Mesendoderm (in vitro differentiated cells): ENCODE data around the gene AIG1.

Experiments
- DNase-seq: peaks from one replicate; pipeline ENCODE4 v3.0.0; 2013
- H2AK5ac ChIP-seq: 2 replicates; pipeline ENCODE4 v1.6.1; 2013; ENCODE audit warnings: low read length, inconsistent platforms
- H2BK120ac ChIP-seq: 2 replicates; pipeline ENCODE4 v1.6.1; 2013; ENCODE audit warnings: low read depth, mild to moderate bottlenecking, low read length, moderate library complexity, mixed read lengths
- H2BK15ac ChIP-seq: replicated peaks from 2 replicates; pipeline ENCODE4 v1.6.1; 2013; ENCODE audit warnings: low read depth, mild to moderate bottlenecking, moderate library complexity
- H2BK5ac ChIP-seq: 2 replicates; pipeline ENCODE4 v1.6.1; 2013; ENCODE audit warnings: low read length, inconsistent platforms
- H3K18ac ChIP-seq: 2 replicates; pipeline ENCODE4 v1.6.1; 2013; ENCODE audit warnings: mild to moderate bottlenecking, low read length, mixed read lengths
- H3K23ac ChIP-seq: one replicate; pipeline ENCODE4 v1.6.1; 2013; ENCODE audit warnings: low read length
- H3K27ac ChIP-seq: 2 replicates; pipeline ENCODE4 v1.5.1; 2013; ENCODE audit warnings: low read depth, mild to moderate bottlenecking, inconsistent platforms, low read length, moderate library complexity
- H3K27me3 ChIP-seq: 2 replicates; pipeline ENCODE4 v1.6.1; 2013; ENCODE audit warnings: low read length, control low read depth, mild to moderate bottlenecking, inconsistent platforms; ENCODE audit not compliant: insufficient read depth, poor library complexity
- H3K36me3 ChIP-seq: 2 replicates; pipeline ENCODE4 v1.6.1; 2013; ENCODE audit warnings: low read length, inconsistent platforms; ENCODE audit not compliant: control insufficient read depth, insufficient read depth
- H3K4ac ChIP-seq: one replicate; pipeline ENCODE4 v1.6.1; 2013; ENCODE audit warnings: low read depth, mild to moderate bottlenecking, low read length, moderate library complexity
- H3K4me1 ChIP-seq: 2 replicates; pipeline ENCODE4 v1.6.1; 2013; ENCODE audit warnings: low read depth, low read length, inconsistent platforms; ENCODE audit not compliant: control insufficient read depth
- H3K4me2 ChIP-seq: 2 replicates; pipeline ENCODE4 v1.6.1; 2013; ENCODE audit warnings: low read length
- H3K4me3 ChIP-seq: 2 replicates; pipeline ENCODE4 v1.5.1; 2013; ENCODE audit warnings: mild to moderate bottlenecking, low read length
- H3K56ac ChIP-seq: one replicate; pipeline ENCODE4 v1.6.1; 2013; ENCODE audit warnings: low read length
- H3K79me1 ChIP-seq: 2 replicates; pipeline ENCODE4 v1.6.1; 2013; ENCODE audit warnings: low read length, inconsistent platforms
- H3K79me2 ChIP-seq: 2 replicates; pipeline ENCODE4 v1.6.1; 2013; ENCODE audit warnings: mild to moderate bottlenecking, low read length; ENCODE audit not compliant: control insufficient read depth, insufficient read depth
- H3K9ac ChIP-seq: 2 replicates; pipeline ENCODE4 v1.6.1; 2013; ENCODE audit warnings: low read length, inconsistent platforms
- H4K5ac ChIP-seq: one replicate; pipeline ENCODE4 v1.6.1; 2013; ENCODE audit warnings: low read length
- H4K8ac ChIP-seq: one replicate; pipeline ENCODE4 v1.6.1; 2013; ENCODE audit warnings: low read depth, mild to moderate bottlenecking, control low read depth, low read length, moderate library complexity
- WGBS: extraction: QIAGEN DNeasy Blood & Tissue Kit; methylation state at CpG from one replicate; pipeline ENCODE4 v1.1.7; 2013; ENCODE audit warnings: low lambda C conversion rate, missing lambda C conversion rate; ENCODE audit not compliant: insufficient coverage; ENCODE audit errors: extremely low coverage; 5-methylcytosine and 5-hydroxymethylcytosine counted together

The AIG1 gene

GRCh38 chr6:143098054-143098671 lies 37.5 kb downstream of the AIG1 start:
- no peaks in the 10 kb centered on the region for H3K27me3 ChIP-seq
- no peak overlapping the region for H3K4me3 ChIP-seq
- no peak overlapping the region for H4K8ac ChIP-seq
- no peak overlapping the region for H2BK120ac ChIP-seq
- H3K4ac ChIP-seq = no peak overlapping the region
- no peak overlapping the region for H3K4me2 ChIP-seq
- no peaks in the 10 kb centered on the region for H3K4me1 ChIP-seq
- H3K79me2 ChIP-seq = no peaks in the 10 kb centered on the region
- H3K56ac ChIP-seq = no peak overlapping the region
- no peak for DNase-seq
- H3K23ac ChIP-seq = no peak overlapping the region
- H3K27ac ChIP-seq = no peak overlapping the region
- no peaks in the 10 kb centered on the region for H3K36me3 ChIP-seq
- no peak overlapping the region for H2AK5ac ChIP-seq
- WGBS = no CpG with 5 or more reads among the region's 2 CpGs
- H3K79me1 ChIP-seq = no peaks in the 10 kb centered on the region
- H3K18ac ChIP-seq = no peak overlapping the region
- H2BK15ac ChIP-seq = no peak overlapping the region
- no peak overlapping the region for H3K9ac ChIP-seq
- no peak overlapping the region for H4K5ac ChIP-seq
- no peak overlapping the region for H2BK5ac ChIP-seq

GRCh38 chr6:143099647-143100046 lies 39.0 kb downstream of the AIG1 start:
- no peak overlapping the region for H3K4ac ChIP-seq
- H3K9ac ChIP-seq = no peak overlapping the region
- H3K79me2 ChIP-seq = no peaks in the 10 kb centered on the region
- H3K23ac ChIP-seq = no peak overlapping the region
- H2BK15ac ChIP-seq = no peak overlapping the region
- H3K18ac ChIP-seq = no peak overlapping the region
- no peak overlapping the region for H3K27ac ChIP-seq
- no peak overlapping the region for H4K5ac ChIP-seq
- no peaks in the 10 kb centered on the region for H3K4me1 ChIP-seq
- no peak for DNase-seq
- H3K56ac ChIP-seq = no peak overlapping the region
- H2BK5ac ChIP-seq = no peak overlapping the region
- no peaks in the 10 kb centered on the region for H3K36me3 ChIP-seq
- no peak overlapping the region for H2BK120ac ChIP-seq
- no CpG with 5 or more reads among the region's 2 CpGs for WGBS
- no peak overlapping the region for H3K4me3 ChIP-seq
- no peak overlapping the region for H3K4me2 ChIP-seq
- H3K79me1 ChIP-seq = no peaks in the 10 kb centered on the region
- H2AK5ac ChIP-seq = no peak overlapping the region
- H4K8ac ChIP-seq = no peak overlapping the region
- no peaks in the 10 kb centered on the region for H3K27me3 ChIP-seq

DNA sequence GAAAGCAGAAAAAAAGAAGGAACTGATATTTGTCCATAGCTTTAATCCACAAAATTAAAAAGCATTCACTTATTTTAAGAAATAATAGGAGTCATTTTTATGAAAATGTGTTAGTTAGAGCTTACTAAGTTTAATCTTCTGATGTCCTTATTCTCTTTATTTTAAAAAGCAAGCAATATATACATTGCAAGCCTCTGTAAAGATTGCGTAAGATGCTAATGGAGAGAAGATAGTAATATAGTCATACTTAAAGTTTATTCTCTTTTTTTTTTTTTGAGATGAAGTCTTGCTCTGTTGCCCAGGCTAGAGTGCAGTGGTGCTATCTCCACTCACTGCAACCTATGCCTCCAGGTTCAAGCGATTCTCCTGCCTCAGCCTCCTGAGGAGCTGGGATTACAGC lies 39.7 kb downstream of the AIG1 start:
- no CpG with 5 or more reads among the region's 2 CpGs for WGBS
- H3K27me3 ChIP-seq = no peaks in the 10 kb centered on the region
- H3K4me3 ChIP-seq = no peak overlapping the region
- no peak overlapping the region for H3K23ac ChIP-seq
- H3K4me1 ChIP-seq = no peaks in the 10 kb centered on the region
- DNase-seq = no peak
- H2BK15ac ChIP-seq = no peak overlapping the region
- H4K8ac ChIP-seq = no peak overlapping the region
- H3K4me2 ChIP-seq = no peak overlapping the region
- H2BK120ac ChIP-seq = no peak overlapping the region
- H3K36me3 ChIP-seq = no peaks in the 10 kb centered on the region
- no peak overlapping the region for H3K18ac ChIP-seq
- no peak overlapping the region for H4K5ac ChIP-seq
- H3K79me1 ChIP-seq = no peaks in the 10 kb centered on the region
- H2AK5ac ChIP-seq = no peak overlapping the region
- no peak overlapping the region for H2BK5ac ChIP-seq
- no peak overlapping the region for H3K4ac ChIP-seq
- no peak overlapping the region for H3K9ac ChIP-seq
- H3K27ac ChIP-seq = no peak overlapping the region
- no peak overlapping the region for H3K56ac ChIP-seq
- no peaks in the 10 kb centered on the region for H3K79me2 ChIP-seq

DNA sequence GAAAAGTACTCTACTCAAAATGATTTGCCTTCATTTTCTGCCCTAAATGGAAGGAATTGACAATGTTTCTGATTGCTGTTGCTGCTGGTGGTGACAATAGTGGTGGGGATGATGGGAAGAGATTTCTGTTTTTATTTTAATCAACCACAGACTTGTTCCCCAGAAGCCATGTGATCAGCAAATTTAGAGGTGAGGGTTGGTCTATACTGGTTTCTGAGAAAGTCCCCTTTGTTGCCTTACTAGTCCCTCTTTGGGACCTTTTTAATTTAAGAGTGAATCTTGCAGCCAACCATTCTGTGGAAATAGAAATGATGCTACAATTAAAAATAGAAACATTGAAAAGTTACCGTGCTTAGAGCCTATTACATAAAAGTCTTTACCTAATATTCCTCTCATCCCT lies 43.2 kb downstream of the AIG1 start:
- Histone ChIP-seq H3K27me3 (no peaks in the 10 kb centered on the region), H3K23ac (no peak overlapping the region), H3K27ac (no peak overlapping the region), H2BK120ac (no peak overlapping the region), H3K79me1 (no peaks in the 10 kb centered on the region), H3K9ac (no peak overlapping the region), H3K4me3 (no peak overlapping the region), H4K5ac (no peak overlapping the region), H3K4me1 (no peaks in the 10 kb centered on the region), H2BK15ac (no peak overlapping the region), H4K8ac (no peak overlapping the region), H3K4me2 (no peak overlapping the region), H2BK5ac (no peak overlapping the region), H3K18ac (no peak overlapping the region), H3K79me2 (no peaks in the 10 kb centered on the region), H2AK5ac (no peak overlapping the region), H3K36me3 (no peaks in the 10 kb centered on the region), H3K56ac (no peak overlapping the region), H3K4ac (no peak overlapping the region)
- DNase-seq = no peak
- no CpG with 5 or more reads among the region's 1 CpG for WGBS

DNA sequence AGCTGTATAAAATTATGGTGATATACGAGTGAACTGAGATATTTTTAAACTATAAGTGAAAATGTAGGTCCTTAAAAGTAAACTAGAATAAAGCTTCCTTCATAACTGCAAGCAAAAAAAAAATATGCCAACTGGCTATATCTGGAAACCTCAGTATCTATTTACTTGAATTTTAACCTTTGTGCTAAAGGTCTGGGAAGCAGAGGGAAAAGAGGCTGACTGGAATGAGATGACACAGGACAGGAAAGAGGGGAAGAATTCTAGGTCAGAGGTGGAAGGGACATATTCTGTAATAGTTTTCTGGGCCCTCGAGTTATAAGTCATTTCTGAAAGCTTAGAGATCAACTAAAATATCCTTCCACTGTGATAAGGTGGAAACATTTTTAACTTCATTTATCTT lies 46.8 kb downstream of the AIG1 start:
- H3K56ac ChIP-seq = no peak overlapping the region
- no peaks in the 10 kb centered on the region for H3K79me2 ChIP-seq
- no peaks in the 10 kb centered on the region for H3K36me3 ChIP-seq
- no peak overlapping the region for H3K4me2 ChIP-seq
- H2BK5ac ChIP-seq = no peak overlapping the region
- H3K18ac ChIP-seq = no peak overlapping the region
- no peak overlapping the region for H3K4me3 ChIP-seq
- no peak overlapping the region for H2BK120ac ChIP-seq
- no peaks in the 10 kb centered on the region for H3K4me1 ChIP-seq
- no peak overlapping the region for H3K4ac ChIP-seq
- no peak overlapping the region for H2BK15ac ChIP-seq
- no peak overlapping the region for H3K9ac ChIP-seq
- H4K5ac ChIP-seq = no peak overlapping the region
- no peak overlapping the region for H4K8ac ChIP-seq
- no peak overlapping the region for H3K27ac ChIP-seq
- H3K79me1 ChIP-seq = no peaks in the 10 kb centered on the region
- no CpG with 5 or more reads among the region's 2 CpGs for WGBS
- H2AK5ac ChIP-seq = no peak overlapping the region
- DNase-seq = no peak
- H3K23ac ChIP-seq = no peak overlapping the region
- no peaks in the 10 kb centered on the region for H3K27me3 ChIP-seq
